GM12878 (cell line): Measurements from ENCODE around the gene PARM1. TPM values are rescaled to one million over a fixed set of nuclear protein-coding genes. Genes with fewer than 3 reads are reported as not detected.

Experiments used
- ATAC-seq: fragments of 200-7000 bp; cut with Tn5 transposase; 3 replicates; pipeline ENCODE4 v1.9.1; 2020; ENCODE audit warnings: mild to moderate bottlenecking, moderate library complexity
- BruUV-seq: library from RNA; stranded (reverse); fragments of 400-500 nt; replicated peaks from 2 replicates; lab custom pipeline; 2021; lab: Mats Ljungman, UMichigan
- CTCF ChIA-PET: fragments of 300-600 bp; sonication (Branson Sonifier 250); formaldehyde crosslinking; extraction: SDS; loops from one replicate; lab custom pipeline; 2021; ENCODE audit warnings: inconsistent platforms; lab: Yijun Ruan, JAX
- POLR2A ChIA-PET: fragments of 350-600 bp; formaldehyde crosslinking; extraction: SDS; loops from one replicate; lab custom pipeline; 2021; ENCODE audit warnings: inconsistent platforms; lab: Charles Lee
- RAD21 ChIA-PET: fragments of 300-600 bp; sonication (Branson Sonifier 250); formaldehyde crosslinking; loops from one replicate; lab custom pipeline; 2023; ENCODE audit warnings: antibody characterized with exemption; ENCODE audit not compliant: unreplicated experiment; lab: Charles Lee
- SMC1A ChIA-PET: fragments of 300-600 bp; sonication (Branson Sonifier 250); formaldehyde crosslinking; loops from one replicate; lab custom pipeline; 2023; ENCODE audit not compliant: unreplicated experiment, uncharacterized antibody; lab: Charles Lee
- DNase-seq: peaks from one replicate; pipeline ENCODE4 v3.0.0-alpha.2; 2011; ENCODE audit warnings: low read depth, low spot score
- FAIRE-seq: peaks from 3 replicates; lab custom pipeline; 2011; peaks lifted over from hg19 to GRCh38; lab: Jason Lieb, UNC
- H2AFZ ChIP-seq: 2 replicates; pipeline ENCODE4 v1.6.0; 2011; ENCODE audit warnings: low read depth, low read length, control low read depth; ENCODE audit not compliant: control insufficient read depth
- H3K27ac ChIP-seq: 2 replicates; pipeline ENCODE4 v1.5.1; 2011; ENCODE audit warnings: control low read depth; ENCODE audit not compliant: control insufficient read depth, insufficient read depth
- H3K27me3 ChIP-seq, 2 experiments: replicated peaks in 1 of 2; 2 replicates each; pipeline versions ENCODE4 v1.6.0 to v1.6.1; 2011; ENCODE audit warnings: low read length in 1 of 2; ENCODE audit not compliant: control insufficient read depth in 2 of 2, insufficient read depth in 2 of 2
- H3K36me3 ChIP-seq, 2 experiments: 2 replicates each; pipeline ENCODE4 v1.5.1; 2011; ENCODE audit warnings: low read length in 1 of 2; ENCODE audit not compliant: control insufficient read depth in 2 of 2, insufficient read depth in 2 of 2
- H3K4me1 ChIP-seq: 2 replicates; pipeline ENCODE4 v1.6.1; 2011; ENCODE audit warnings: mild to moderate bottlenecking, low read length, moderate library complexity, mixed read lengths; ENCODE audit not compliant: control insufficient read depth, insufficient read depth
- H3K4me2 ChIP-seq: 2 replicates; pipeline ENCODE4 v1.6.0; 2011; ENCODE audit warnings: control low read depth; ENCODE audit not compliant: control insufficient read depth, insufficient read depth
- H3K4me3 ChIP-seq: fragments of 200-600 bp; sonication (generic); 2 replicates; pipeline ENCODE4 v1.5.1; 2016
- H3K79me2 ChIP-seq: 2 replicates; pipeline ENCODE4 v1.6.0; 2011; ENCODE audit warnings: low read length; ENCODE audit not compliant: control insufficient read depth, insufficient read depth
- H3K9ac ChIP-seq: 2 replicates; pipeline ENCODE4 v1.8.0; 2011; ENCODE audit warnings: low read length, control low read depth, mixed read lengths; ENCODE audit not compliant: control insufficient read depth, insufficient read depth
- H3K9me3 ChIP-seq: replicated peaks from 3 replicates; pipeline ENCODE4 v1.5.1; 2011; ENCODE audit warnings: mild to moderate bottlenecking, low read length; ENCODE audit not compliant: control insufficient read depth, insufficient read depth
- H4K20me1 ChIP-seq: 2 replicates; pipeline ENCODE4 v1.6.0; 2011; ENCODE audit not compliant: control insufficient read depth, insufficient read depth
- CBFB ChIP-seq: IDR thresholded peaks from 2 replicates; pipeline ENCODE4 v1.6.1; 2016; ENCODE audit warnings: antibody characterized with exemption, low read depth
- ESRRA ChIP-seq: IDR thresholded peaks from 2 replicates; pipeline ENCODE4 v1.6.1; 2012; ENCODE audit warnings: mild to moderate bottlenecking, low read length, improper control_type of control experiment
- ETV6 ChIP-seq, 2 experiments: fragments of 450-650 bp in 1 of 2; IDR thresholded peaks in 1 of 2; conservative IDR thresholded peaks in 1 of 2; 2 replicates each; pipeline ENCODE4 v1.6.1; 2014; ENCODE audit warnings: antibody characterized with exemption in 1 of 2, borderline replicate concordance in 1 of 2, low read depth in 1 of 2, mild to moderate bottlenecking in 1 of 2, moderate library complexity in 1 of 2
- FOS ChIP-seq: IDR thresholded peaks from 3 replicates; pipeline ENCODE4 v1.6.1; 2011; ENCODE audit warnings: borderline replicate concordance; ENCODE audit not compliant: insufficient read length; ENCODE audit errors: extremely low read depth
- HDAC2 ChIP-seq: fragments of 200-600 bp; sonication (generic); IDR thresholded peaks from 2 replicates; pipeline ENCODE4 v1.6.1; 2017
- IRF4 ChIP-seq: IDR thresholded peaks from 2 replicates; pipeline ENCODE4 v1.6.1; 2011; ENCODE audit warnings: low read depth, low read length
- IRF5 ChIP-seq: fragments of 450-650 bp; IDR thresholded peaks from 2 replicates; pipeline ENCODE4 v1.6.1; 2017; ENCODE audit warnings: borderline replicate concordance
- NFXL1 ChIP-seq: fragments of 450-650 bp; IDR thresholded peaks from 2 replicates; pipeline ENCODE4 v1.6.1; 2017; ENCODE audit warnings: antibody characterized with exemption, mild to moderate bottlenecking, borderline replicate concordance
- PML ChIP-seq: IDR thresholded peaks from 2 replicates; pipeline ENCODE4 v1.6.1; 2012; ENCODE audit warnings: low read length, inconsistent platforms
- ZBTB33 ChIP-seq: fragments of 450-650 bp; IDR thresholded peaks from 2 replicates; pipeline ENCODE4 v1.6.1; 2017; ENCODE audit warnings: mild to moderate bottlenecking
- ZNF207 ChIP-seq: fragments of 450-650 bp; IDR thresholded peaks from 2 replicates; pipeline ENCODE4 v1.6.1; 2014; ENCODE audit warnings: antibody characterized with exemption, mild to moderate bottlenecking, borderline replicate concordance
- WGBS: methylation state at CpG from one replicate; pipeline ENCODE4 v1.1.6; 2016; ENCODE audit warnings: low lambda C conversion rate; ENCODE audit not compliant: insufficient replicate concordance, insufficient coverage; ENCODE audit errors: missing lambda C conversion rate; 5-methylcytosine and 5-hydroxymethylcytosine counted together
- in situ Hi-C: fragments of 300-500 bp; cut with MboI; formaldehyde crosslinking; loops from 9 replicates; pipeline ENCODE4 v1.14.3; 2018; ENCODE audit warnings: mixed read lengths
- intact Hi-C: fragments of 100-400 bp; cut with micrococcal nuclease; formaldehyde crosslinking; loops from one replicate; pipeline ENCODE4 v1.14.2; 2022; ENCODE audit not compliant: unreplicated experiment
- polyA plus RNA-seq, 11 experiments: library from polyadenylated mRNA; depleted of rRNA in 4 of 11; unstranded in 6 of 11; stranded (reverse) in 5 of 11; fragments of >200 nt; fragmentation: Nextera tagmentation in 4 of 11; fragmentation: Illumina TruSeq in 1 of 11; extraction: Ambion mirVana in 4 of 11; extraction: Trizol in 1 of 11; gene quantifications; 1 replicate in 1 of 11; 2 replicates in 10 of 11; pipeline versions ENCODE4 v1.2.1 to v1.2.3, GENCODE V29; 2011 to 2016; ENCODE audit warnings: inconsistent platforms in 2 of 11, missing spikeins in 2 of 11, low read depth in 1 of 11
- total RNA-seq, 4 experiments: library from RNA; depleted of rRNA in 3 of 4; stranded (reverse); fragments of >200 nt in 3 of 4; fragmentation: Illumina TruSeq in 1 of 4; extraction: Trizol in 1 of 4; gene quantifications; 2 replicates each; pipeline versions ENCODE4 v1.2.1 to v1.2.3, GENCODE V29; 2013 to 2021

Gene PARM1
- total and polyA plus RNA-seq, 10 of the 15 experiments (the other 5 are each of a cell fraction or from before 2014, with no cell fraction given), result 13.9 to 56.2 (median 41.3) TPM

GRCh38 chr4:74934888-74935287 is 2.0 kb downstream of the PARM1 start (continued):
- TF ChIP-seq HDAC2 (no peak), IRF4 (no peak), CBFB (no peak), ESRRA (no peak)

- no peak overlapping the region for H3K9ac ChIP-seq
- no TSS peak for BruUV-seq
- peaks cover 2% of the 10 kb centered on the region; the same call in 1 of the 2 replicates for H3K79me2 ChIP-seq
- no peak for FAIRE-seq
- ChIA-PET CTCF (no interaction called here), SMC1A (no interaction called here), POLR2A (no interaction called here), RAD21 (no interaction called here)
- no peaks in the 10 kb centered on the region for H3K36me3 ChIP-seq
- no peak for ATAC-seq
- no peak for DNase-seq
- no peak overlapping the region for H3K27ac ChIP-seq
- H3K9me3 ChIP-seq, result no peaks in the 10 kb centered on the region
- H3K27me3 ChIP-seq, result no peaks in the 10 kb centered on the region; a peak in 1 of 4 replicates
- intact Hi-C loops (no loop called here), in situ Hi-C loops (no loop called here)
- TF ChIP-seq FOS (no peak), ETV6 (conservative IDR thresholded peaks at IDR 0.05 in 1 of 2, IDR thresholded peaks at IDR 0.05 in 1 of 2; ENCODE audit: borderline replicate concordance in 1 of 2, low read depth in 1 of 2) (no peak), ZBTB33 (no peak), ZNF207 (no peak), PML (no peak), IRF5 (no peak), NFXL1 (no peak)
- 16% methylated on average over 3 of the region's 3 CpGs for WGBS
- H2AFZ ChIP-seq, result no peak overlapping the region
- H3K4me2 ChIP-seq, result no peak overlapping the region
- no peak overlapping the region for H3K4me3 ChIP-seq
- H3K4me1 ChIP-seq, result peaks cover 5% of the 10 kb centered on the region
- no peaks in the 10 kb centered on the region for H4K20me1 ChIP-seq
Measured at GRCh38 chr4:74941123-74941522, 8.2 kb downstream of the PARM1 start.
